K562 (cell line): ENCODE measurements around the gene SEMA4G. TPM values are rescaled to one million over a fixed set of nuclear protein-coding genes. Genes with fewer than 3 reads are reported as not detected.

Source experiments
- BRD9 ChIP-seq: fragments of 450-650 bp; IDR thresholded peaks from 2 replicates; pipeline ENCODE4 v1.6.1; 2018; ENCODE audit warnings: low read depth; ENCODE audit not compliant: partially characterized antibody
- CBX8 ChIP-seq: fragments of 200-600 bp; sonication (generic); IDR thresholded peaks from 2 replicates; pipeline ENCODE4 v1.6.1; 2012; ENCODE audit warnings: borderline replicate concordance, mixed run types, low read depth, mild to moderate bottlenecking, moderate library complexity, mixed read lengths, low read length, control low read depth, inconsistent platforms; ENCODE audit not compliant: poor library complexity, severe bottlenecking; ENCODE audit errors: extremely low read depth
- EZH2 ChIP-seq: IDR thresholded peaks from 2 replicates; pipeline ENCODE4 v1.6.1; 2012; ENCODE audit warnings: low read depth, mild to moderate bottlenecking, inconsistent platforms, low read length, borderline replicate concordance
- HMG20A ChIP-seq: fragments of 450-650 bp; formaldehyde crosslinking; conservative IDR thresholded peaks from 2 replicates; pipeline ENCODE4 v1.4.0; 2020; ENCODE audit warnings: mild to moderate bottlenecking, mixed read lengths
- NCOA4 ChIP-seq: fragments of 450-650 bp; IDR thresholded peaks from 2 replicates; pipeline ENCODE4 v1.6.1; 2018; ENCODE audit warnings: mild to moderate bottlenecking; ENCODE audit not compliant: partially characterized antibody
- POLR2AphosphoS2 ChIP-seq: IDR thresholded peaks from 2 replicates; pipeline ENCODE4 v1.6.1; 2012; ENCODE audit warnings: low read length, improper control_type of control experiment
- ZNF354B ChIP-seq: fragments of 250-450 bp; sonication (Bioruptor Pico); IDR thresholded peaks from 2 replicates; pipeline ENCODE4 v1.4.0; 2020
- polyA plus RNA-seq, 8 experiments: library from polyadenylated mRNA; depleted of rRNA in 4 of 8; stranded (reverse) in 5 of 8; unstranded in 3 of 8; fragments of >200 nt; fragmentation: Nextera tagmentation in 2 of 8; fragmentation: Illumina TruSeq in 1 of 8; extraction: Ambion mirVana in 2 of 8; extraction: Trizol in 1 of 8; gene quantifications; 2 replicates each; pipeline versions ENCODE4 v1.2.1 to v1.2.3, GENCODE V29; 2011 to 2014; ENCODE audit warnings: inconsistent platforms in 1 of 8, missing spikeins in 1 of 8
- total RNA-seq, 7 experiments: library from RNA; depleted of rRNA in 6 of 7; stranded (reverse); fragments of >200 nt in 6 of 7; fragmentation: Illumina TruSeq in 2 of 7; extraction: Trizol in 2 of 7; gene quantifications; 2 replicates each; pipeline versions ENCODE4 v1.2.1 to v1.2.3, GENCODE V29; 2011 to 2021; ENCODE audit warnings: low replicate concordance in 1 of 7
- TF ChIP-seq, protein P1 (sequence below): fragments of 150-350 bp; IDR thresholded peaks from 2 replicates; pipeline ENCODE4 v1.6.1; 2014; ENCODE audit warnings: low read depth, mild to moderate bottlenecking, low read length, borderline replicate concordance
- TF ChIP-seq, protein P2 (sequence below): IDR thresholded peaks from 2 replicates; pipeline ENCODE4 v1.6.1; 2014; ENCODE audit warnings: antibody characterized with exemption
- TF ChIP-seq, protein P3 (sequence below): fragments of 250-450 bp; sonication (Bioruptor Pico); IDR thresholded peaks from 2 replicates; pipeline ENCODE4 v1.5.0; 2021; ENCODE audit warnings: mild to moderate bottlenecking, moderate library complexity

SEMA4G gene
- total and polyA plus RNA-seq, 9 of the 15 experiments (the other 6 are each of a cell fraction or from before 2014, with no cell fraction given): 0.40 to 7.8 (median 1.8) TPM

DNA sequence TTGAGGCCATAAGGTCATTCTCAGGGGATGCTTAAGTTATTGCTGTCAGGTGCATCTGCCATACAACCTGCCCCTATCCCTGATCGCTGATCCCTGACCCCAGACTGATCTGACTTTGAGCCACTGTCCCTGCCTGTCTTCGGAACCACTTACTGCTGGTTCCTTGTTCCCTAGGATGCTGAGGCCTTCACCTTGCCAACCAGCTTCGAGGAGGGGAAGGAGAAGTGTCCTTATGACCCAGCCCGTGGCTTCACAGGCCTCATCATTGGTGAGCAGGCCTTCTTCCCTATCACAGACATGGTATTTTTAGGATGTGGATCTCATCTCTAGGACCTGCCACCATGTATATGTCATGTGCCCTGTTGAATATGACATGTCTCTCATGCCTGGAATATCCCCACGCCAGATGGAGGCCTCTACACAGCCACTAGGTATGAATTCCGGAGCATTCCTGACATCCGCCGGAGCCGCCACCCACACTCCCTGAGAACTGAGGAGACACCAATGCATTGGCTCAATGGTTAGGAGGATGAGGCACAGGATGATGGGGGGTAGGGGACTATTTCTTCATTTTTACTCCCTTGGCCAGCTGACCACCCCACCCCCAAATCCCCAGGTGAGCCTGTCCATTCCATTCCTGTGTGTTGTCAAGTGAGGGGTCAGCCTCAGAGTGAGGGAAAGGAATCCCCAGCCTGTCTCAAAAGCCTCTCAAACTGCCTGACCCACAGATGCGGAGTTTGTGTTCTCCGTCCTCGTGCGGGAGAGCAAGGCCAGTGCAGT, 9.0 kb downstream of the SEMA4G start (continued):
- TF ChIP-seq CBX8 (no peak), HMG20A (no peak), ZNF354B (CRISPR knock-in tag) (no peak), BRD9 (no peak), POLR2AphosphoS2 (no peak), NCOA4 (no peak), EZH2 (no peak)
- TF ChIP-seq, protein P1, sequence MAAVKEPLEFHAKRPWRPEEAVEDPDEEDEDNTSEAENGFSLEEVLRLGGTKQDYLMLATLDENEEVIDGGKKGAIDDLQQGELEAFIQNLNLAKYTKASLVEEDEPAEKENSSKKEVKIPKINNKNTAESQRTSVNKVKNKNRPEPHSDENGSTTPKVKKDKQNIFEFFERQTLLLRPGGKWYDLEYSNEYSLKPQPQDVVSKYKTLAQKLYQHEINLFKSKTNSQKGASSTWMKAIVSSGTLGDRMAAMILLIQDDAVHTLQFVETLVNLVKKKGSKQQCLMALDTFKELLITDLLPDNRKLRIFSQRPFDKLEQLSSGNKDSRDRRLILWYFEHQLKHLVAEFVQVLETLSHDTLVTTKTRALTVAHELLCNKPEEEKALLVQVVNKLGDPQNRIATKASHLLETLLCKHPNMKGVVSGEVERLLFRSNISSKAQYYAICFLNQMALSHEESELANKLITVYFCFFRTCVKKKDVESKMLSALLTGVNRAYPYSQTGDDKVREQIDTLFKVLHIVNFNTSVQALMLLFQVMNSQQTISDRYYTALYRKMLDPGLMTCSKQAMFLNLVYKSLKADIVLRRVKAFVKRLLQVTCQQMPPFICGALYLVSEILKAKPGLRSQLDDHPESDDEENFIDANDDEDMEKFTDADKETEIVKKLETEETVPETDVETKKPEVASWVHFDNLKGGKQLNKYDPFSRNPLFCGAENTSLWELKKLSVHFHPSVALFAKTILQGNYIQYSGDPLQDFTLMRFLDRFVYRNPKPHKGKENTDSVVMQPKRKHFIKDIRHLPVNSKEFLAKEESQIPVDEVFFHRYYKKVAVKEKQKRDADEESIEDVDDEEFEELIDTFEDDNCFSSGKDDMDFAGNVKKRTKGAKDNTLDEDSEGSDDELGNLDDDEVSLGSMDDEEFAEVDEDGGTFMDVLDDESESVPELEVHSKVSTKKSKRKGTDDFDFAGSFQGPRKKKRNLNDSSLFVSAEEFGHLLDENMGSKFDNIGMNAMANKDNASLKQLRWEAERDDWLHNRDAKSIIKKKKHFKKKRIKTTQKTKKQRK: no peak
- TF ChIP-seq, protein P2, sequence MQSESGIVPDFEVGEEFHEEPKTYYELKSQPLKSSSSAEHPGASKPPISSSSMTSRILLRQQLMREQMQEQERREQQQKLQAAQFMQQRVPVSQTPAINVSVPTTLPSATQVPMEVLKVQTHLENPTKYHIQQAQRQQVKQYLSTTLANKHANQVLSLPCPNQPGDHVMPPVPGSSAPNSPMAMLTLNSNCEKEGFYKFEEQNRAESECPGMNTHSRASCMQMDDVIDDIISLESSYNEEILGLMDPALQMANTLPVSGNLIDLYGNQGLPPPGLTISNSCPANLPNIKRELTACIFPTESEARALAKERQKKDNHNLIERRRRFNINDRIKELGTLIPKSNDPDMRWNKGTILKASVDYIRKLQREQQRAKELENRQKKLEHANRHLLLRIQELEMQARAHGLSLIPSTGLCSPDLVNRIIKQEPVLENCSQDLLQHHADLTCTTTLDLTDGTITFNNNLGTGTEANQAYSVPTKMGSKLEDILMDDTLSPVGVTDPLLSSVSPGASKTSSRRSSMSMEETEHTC: no peak
- TF ChIP-seq, protein P3, sequence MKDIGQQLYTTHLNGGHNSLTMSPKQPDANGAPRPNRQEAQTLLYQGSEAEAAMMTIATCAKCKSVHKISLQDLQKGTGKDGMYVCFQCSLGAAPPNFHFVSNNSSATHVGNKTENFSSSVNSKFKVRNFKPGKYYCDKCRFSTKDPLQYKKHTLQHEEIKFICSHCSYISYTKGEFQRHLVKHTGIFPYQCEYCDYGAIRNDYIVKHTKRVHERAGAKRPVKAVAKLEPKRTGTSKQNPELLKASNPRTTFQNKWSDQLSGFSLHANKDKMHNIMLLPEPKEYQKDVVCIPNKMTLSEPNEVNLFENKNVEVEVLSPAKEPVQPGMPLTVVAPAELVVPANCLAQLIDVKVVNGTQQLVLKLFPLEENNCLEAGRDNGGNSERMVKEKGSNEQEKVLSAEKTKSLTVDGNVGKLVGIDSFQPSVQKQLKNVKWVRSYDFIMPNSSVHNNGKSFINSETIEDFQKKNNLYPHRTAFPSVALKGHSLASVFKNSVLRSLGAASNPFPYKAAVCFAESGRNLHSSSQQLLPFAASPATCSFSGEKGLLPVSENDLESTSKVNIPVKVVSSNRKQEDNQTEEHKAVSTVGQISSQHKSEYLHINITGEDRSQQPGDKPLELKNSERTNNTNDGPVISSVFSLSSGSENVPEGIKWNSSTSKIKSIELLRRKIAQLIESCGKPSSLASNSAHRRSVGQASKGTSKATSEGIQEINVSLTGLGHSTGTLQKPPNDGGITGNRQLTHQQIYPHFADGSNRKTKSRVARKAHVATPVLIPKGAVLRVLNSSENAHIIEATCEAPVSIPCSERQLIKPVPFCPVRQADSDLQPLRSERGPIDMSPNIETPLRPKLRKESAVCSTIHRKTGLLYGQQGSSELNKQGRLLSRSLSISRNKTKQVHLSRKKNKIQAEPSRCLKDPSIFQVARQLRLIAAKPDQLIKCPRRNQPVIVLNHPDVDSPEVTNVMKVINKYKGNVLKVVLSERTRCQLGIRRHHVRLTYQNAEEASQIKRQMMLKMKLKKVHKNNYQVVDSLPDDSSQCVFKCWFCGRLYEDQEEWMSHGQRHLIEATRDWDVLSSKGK (CRISPR knock-in tag): no peak
